Measurements from ENCODE around the gene MAML3. TPM values are rescaled to one million over a fixed set of nuclear protein-coding genes. Genes with fewer than 3 reads are reported as not detected.

Gene MAML3
- total and polyA plus RNA-seq, 12 donors = 1.1 to 4.6 (median 2.6) TPM

- no peak for DNase-seq
- Histone ChIP-seq H3K9me3 (no peaks in the 10 kb centered on the region), H3K4me3 (no peak overlapping the region), H3K4me1 (peaks cover 0 to 45% (median 24%) of the 10 kb centered on the region in 9 donors), H3K27me3 (no peaks in the 10 kb centered on the region), H3K36me3 (no peaks in the 10 kb centered on the region), H3K27ac (peak overlapping the region in 2 of 10 donors; percentile 31 to 32)
- TF ChIP-seq CTCF (IDR thresholded peaks at IDR 0.05) = no peak
- WGBS, 2 donors = 81 to 86% methylated on average over 2 of the region's 2 CpGs
- no peak for ATAC-seq
- intact Hi-C loops (cut with DNase I) = no loop called here
These were observed 191.8 kb downstream of the MAML3 start for GRCh38 chr4:139962130-139962684.

GRCh38 chr4:139961344-139961946 is 192.5 kb downstream of the MAML3 start:
- peak overlapping the region in 1 of 10 donors; percentile 32 for H3K27ac ChIP-seq
- DNase-seq (no peak), ATAC-seq (peak in 2 of 8 donors; percentile 41 to 73)
- no peak for TF ChIP-seq CTCF (IDR thresholded peaks at IDR 0.05)
- no peaks in the 10 kb centered on the region for H3K27me3 ChIP-seq
- intact Hi-C loops (cut with DNase I) = no loop called here
- H3K36me3 ChIP-seq = no peaks in the 10 kb centered on the region
- no peak overlapping the region for H3K4me3 ChIP-seq
- H3K4me1 ChIP-seq = peaks cover 0 to 52% (median 25%) of the 10 kb centered on the region in 9 donors
- WGBS, 2 donors = 49 to 53% methylated on average over 6 of the region's 6 CpGs
- no peaks in the 10 kb centered on the region for H3K9me3 ChIP-seq

GRCh38 chr4:139959396-139959795 is 194.6 kb downstream of the MAML3 start:
- Histone ChIP-seq H3K27me3 (no peaks in the 10 kb centered on the region), H3K4me1 (peaks cover 0 to 46% (median 26%) of the 10 kb centered on the region in 9 donors), H3K9me3 (no peaks in the 10 kb centered on the region), H3K36me3 (no peaks in the 10 kb centered on the region), H3K4me3 (no peak overlapping the region), H3K27ac (no peak overlapping the region)
- no peak for TF ChIP-seq CTCF (IDR thresholded peaks at IDR 0.05)
- no peak for ATAC-seq
- WGBS, 2 donors = 97 to 99% methylated on average over 4 of the region's 4 CpGs
- intact Hi-C loops (cut with DNase I) = loop anchor here in 1 of 10 donors (5.0 kb wide), 1 partner anchor 37 kb away; no protein-coding TSS in a partner anchor
- DNase-seq = no peak

GRCh38 chr4:139958739-139959098 is 195.3 kb downstream of the MAML3 start:
- Histone ChIP-seq H3K4me3 (no peak overlapping the region), H3K27me3 (no peaks in the 10 kb centered on the region), H3K4me1 (peaks cover 0 to 41% (median 26%) of the 10 kb centered on the region in 9 donors), H3K9me3 (no peaks in the 10 kb centered on the region), H3K27ac (no peak overlapping the region), H3K36me3 (no peaks in the 10 kb centered on the region)
- DNase-seq (peak in 1 of 2 donors; percentile 33), ATAC-seq (peak in 2 of 8 donors; percentile 14 to 30)
- WGBS, 2 donors = 53 to 67% methylated on average over 3 of the region's 3 CpGs
- TF ChIP-seq CTCF (IDR thresholded peaks at IDR 0.05) = no peak
- intact Hi-C loops (cut with DNase I) = loop anchor here in 1 of 10 donors (5.0 kb wide), 1 partner anchor 36 kb away; no protein-coding TSS in a partner anchor

All from heart right ventricle (tissue), 16 donors.